Fibroblast of pulmonary artery (primary cell): ENCODE measurements around the gene ECI1.

Experiments
- DNase-seq: peaks from one replicate; pipeline ENCODE4 v3.0.0-alpha.2; 2010; ENCODE audit warnings: low read depth
- H3K4me3 ChIP-seq: replicated peaks from 2 replicates; pipeline ENCODE4 v1.5.1; 2011; ENCODE audit warnings: low read depth, mild to moderate bottlenecking, control low read depth, low read length, moderate library complexity
- TF ChIP-seq, protein P1 (sequence below): IDR thresholded peaks from 2 replicates; pipeline ENCODE4 v1.5.1; 2011; ENCODE audit warnings: mild to moderate bottlenecking, control low read depth, low read length, inconsistent platforms; ENCODE audit errors: missing control alignments

ECI1 gene

DNA sequence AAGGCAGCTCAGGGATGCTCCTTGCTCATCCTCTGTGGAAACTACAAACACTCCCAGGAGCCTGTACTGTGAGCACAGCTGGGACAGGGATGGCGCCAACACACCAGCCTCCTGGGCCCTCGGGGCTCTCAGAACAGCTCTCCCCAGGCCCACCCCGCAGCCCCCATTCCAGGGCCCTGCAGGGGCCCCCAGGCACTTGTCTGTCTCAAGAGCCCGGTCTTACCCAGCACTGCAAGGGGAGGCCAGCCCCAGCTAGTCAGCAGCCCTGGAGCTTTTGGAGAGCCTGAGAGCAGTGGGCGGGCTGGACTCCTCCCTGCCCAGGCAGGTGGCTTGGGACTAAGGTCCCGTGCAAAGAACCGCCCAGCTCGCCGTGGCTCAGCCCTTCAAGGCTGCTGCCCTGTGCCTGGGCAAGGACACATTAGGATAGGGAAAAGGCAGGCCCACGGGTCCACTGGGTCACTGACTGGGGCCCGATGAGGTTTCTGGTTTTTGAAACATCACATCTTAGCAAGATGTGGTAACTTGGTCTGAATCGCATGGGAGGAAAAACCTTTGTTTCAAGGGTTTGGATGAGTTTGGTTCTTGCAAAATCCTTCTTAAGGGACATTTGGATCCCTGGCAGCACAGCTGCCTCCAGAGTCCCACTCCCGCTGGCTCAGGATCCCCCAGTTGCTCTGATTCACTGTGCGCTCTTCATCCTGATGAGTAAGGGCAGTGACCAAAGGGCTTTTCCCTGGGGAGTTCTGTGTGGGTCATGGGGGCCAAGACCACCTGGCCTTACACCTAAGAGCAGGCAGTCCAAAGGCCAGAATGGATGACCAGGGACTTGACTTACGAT is 12.3 kb downstream of the ECI1 start:
- TF ChIP-seq, protein P1, sequence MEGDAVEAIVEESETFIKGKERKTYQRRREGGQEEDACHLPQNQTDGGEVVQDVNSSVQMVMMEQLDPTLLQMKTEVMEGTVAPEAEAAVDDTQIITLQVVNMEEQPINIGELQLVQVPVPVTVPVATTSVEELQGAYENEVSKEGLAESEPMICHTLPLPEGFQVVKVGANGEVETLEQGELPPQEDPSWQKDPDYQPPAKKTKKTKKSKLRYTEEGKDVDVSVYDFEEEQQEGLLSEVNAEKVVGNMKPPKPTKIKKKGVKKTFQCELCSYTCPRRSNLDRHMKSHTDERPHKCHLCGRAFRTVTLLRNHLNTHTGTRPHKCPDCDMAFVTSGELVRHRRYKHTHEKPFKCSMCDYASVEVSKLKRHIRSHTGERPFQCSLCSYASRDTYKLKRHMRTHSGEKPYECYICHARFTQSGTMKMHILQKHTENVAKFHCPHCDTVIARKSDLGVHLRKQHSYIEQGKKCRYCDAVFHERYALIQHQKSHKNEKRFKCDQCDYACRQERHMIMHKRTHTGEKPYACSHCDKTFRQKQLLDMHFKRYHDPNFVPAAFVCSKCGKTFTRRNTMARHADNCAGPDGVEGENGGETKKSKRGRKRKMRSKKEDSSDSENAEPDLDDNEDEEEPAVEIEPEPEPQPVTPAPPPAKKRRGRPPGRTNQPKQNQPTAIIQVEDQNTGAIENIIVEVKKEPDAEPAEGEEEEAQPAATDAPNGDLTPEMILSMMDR = no peak
- no peak for DNase-seq
- H3K4me3 ChIP-seq = no peak overlapping the region

DNA sequence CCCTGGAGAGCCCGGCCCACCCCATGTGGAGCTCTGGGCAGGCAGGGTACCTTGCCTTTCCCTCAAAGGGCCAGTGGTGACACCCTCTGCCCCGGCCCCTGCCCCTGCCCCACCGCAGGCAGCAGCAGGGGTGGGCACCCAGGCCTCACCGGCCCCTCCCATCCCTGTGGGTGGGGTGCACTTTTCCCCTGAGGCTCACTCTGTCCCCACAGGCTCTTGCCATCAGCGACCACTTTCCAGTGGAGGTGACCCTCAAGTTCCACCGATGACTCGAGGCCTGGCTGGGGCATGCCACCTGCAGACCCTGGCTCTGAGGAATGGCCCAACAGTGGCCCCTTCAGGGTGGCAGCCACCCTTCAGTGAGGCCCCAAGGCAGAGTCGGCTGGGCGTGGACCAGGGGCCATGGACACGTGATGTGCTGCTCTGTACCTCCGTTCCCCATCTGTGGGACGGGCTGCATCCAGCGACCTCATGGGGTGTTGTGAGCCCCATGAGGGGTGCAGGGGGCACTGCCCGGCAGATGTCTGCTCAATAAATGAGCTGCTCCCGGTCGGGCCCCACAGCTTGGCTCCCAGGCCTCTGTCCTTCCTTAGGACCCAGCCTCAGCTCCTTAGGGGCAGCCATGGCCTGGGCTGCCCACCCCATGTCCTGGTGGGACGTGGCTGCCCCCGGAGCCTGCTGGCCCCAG is 13.1 kb downstream of the ECI1 start:
- TF ChIP-seq, protein P1 = no peak
- H3K4me3 ChIP-seq = no peak overlapping the region
- no peak for DNase-seq

DNA sequence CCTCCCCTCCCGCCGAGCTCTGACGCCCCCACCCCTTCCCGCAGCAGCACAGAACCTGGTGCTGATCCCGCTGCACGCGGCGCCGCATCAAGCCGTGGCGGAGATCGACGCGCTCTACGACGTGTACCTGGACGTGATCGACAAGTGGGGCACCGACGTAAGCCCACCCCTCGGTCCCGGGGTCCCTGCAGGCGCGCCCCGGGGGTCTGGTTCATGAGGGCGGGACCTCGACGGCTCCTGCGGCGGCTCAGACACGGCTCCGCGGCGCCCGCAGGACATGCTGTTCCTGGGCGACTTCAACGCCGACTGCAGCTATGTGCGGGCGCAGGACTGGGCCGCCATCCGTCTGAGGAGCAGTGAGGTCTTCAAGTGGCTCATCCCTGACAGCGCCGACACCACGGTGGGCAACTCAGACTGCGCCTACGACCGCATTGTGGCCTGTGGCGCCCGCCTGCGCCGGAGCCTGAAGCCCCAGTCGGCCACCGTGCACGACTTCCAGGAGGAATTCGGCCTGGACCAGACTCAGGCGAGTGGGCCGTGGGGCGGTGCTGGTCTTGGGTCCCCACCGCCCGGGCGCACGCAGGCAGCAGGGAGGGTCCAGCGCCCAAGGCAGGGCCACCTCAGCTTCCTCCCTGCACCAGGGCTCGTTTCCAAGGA is 13.8 kb downstream of the ECI1 start:
- no peak for DNase-seq
- TF ChIP-seq, protein P1 = no peak
- H3K4me3 ChIP-seq = no peak overlapping the region

DNA sequence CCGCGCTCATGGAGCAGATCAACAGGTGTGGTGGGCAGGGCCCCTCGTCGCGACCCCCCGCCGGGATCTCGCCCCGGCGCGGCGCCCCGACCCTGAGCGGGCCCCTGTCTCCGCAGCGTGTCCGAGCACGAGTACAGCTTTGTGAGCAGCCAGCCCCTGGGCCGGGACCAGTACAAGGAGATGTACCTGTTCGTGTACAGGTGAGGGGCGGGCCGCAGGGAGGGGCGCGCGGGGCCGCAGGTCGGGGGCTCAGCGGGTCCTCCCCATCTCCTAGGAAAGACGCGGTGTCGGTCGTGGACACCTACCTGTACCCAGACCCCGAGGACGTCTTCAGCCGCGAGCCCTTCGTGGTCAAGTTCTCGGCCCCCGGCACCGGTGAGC is 14.3 kb downstream of the ECI1 start:
- no peak for DNase-seq
- H3K4me3 ChIP-seq = no peak overlapping the region
- TF ChIP-seq, protein P1 = no peak

DNA sequence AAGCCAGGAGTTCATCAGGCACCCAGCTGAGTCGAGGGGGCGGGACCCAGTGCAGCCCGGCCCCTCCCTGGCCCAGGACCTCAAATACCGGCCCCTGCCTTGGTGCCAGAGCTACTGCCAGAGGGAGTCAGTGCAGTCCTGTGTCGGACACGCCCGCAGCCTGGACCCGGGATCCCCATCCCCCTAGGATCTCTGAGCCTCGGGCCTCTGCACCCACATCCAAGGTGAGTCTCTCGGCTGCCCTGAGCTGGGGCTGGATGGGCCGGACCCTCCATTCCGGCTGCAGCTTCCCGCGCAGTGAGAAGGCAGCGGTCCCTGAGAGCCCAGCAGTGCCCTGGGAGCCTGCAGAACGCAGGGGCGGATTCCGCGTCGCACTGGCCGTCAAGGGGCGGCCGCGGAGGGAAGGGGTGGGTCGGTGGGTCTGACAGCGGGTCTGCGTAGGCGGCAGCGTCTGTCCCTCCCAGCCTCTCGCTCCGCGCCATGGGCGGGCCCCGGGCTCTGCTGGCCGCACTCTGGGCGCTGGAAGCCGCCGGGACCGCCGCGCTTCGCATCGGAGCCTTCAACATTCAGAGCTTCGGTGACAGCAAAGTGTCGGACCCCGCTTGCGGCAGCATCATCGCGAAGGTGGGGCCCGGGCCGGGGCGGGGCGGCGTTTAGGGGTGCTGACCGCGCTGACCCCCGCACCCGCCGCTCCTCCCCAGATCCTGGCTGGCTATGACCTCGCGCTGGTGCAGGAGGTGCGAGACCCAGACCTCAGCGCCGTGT is 14.9 kb downstream of the ECI1 start, which contains the start of gene DNASE1L2:
Gene DNASE1L2, plus strand, starts transcription at position 108 of the 765 bp plus-strand sequence. Its CDS starts 373 bp downstream, at position 481.
- TF ChIP-seq, protein P1 = no peak
- peak within 1 kb of the TSS; percentile 14 for H3K4me3 ChIP-seq
- DNase-seq = peak; percentile 21

DNA sequence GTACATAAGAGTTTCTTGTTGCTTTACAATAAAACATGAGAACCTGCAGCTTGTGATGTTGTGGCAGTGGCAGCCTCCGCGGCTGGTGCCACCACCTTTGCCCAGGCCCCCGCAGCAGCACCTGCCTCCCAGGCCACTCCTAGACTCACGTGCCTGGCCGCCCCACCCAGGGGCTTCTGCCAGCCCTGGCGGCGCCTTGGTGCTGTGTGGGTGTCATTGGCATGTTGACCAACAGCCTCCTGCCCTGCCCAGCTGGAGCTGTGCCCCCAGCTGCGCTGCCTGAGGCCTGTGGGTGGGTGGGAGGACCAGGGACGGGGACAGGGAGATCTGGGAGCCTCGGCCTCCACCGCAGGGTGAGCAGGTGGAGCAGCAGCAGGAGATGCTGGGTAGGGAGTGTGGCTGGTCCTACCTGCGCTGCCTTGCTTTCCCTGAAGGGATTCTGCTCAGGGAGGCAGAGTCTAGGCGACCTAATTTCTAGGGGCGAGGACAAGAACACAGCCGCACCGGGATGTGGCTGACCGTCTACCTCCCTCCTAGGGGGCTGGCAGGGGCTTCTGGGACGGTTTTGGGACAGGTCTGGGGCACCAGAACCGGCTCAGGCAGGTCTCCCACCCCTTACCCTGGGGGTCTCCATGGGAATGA is 15.6 kb downstream of the ECI1 start:
- TF ChIP-seq, protein P1 = no peak
- H3K4me3 ChIP-seq = no peak overlapping the region
- DNase-seq = no peak
